HL-60/S4 treated with retinoic acid at 250 ng/mL for 4 days and 3 days (cell line): Measurements from ENCODE around the gene C1RL.

Source experiments
- in situ Hi-C: fragments of 300-500 bp; cut with MboI; formaldehyde crosslinking; loops from 2 replicates; pipeline ENCODE4 v1.7.0; 2022; ENCODE audit warnings: low sequenced_read_pairs

The C1RL gene

GRCh38 chr12:7137908-7138307 is 28.9 kb upstream of the C1RL start:
- in situ Hi-C loops: no loop called here

- in situ Hi-C loops: no loop called here
These were observed 27.7 kb upstream of the C1RL start for GRCh38 chr12:7136676-7137075.

- in situ Hi-C loops: no loop called here
These were observed 27.1 kb upstream of the C1RL start for GRCh38 chr12:7136071-7136470.

GRCh38 chr12:7134396-7135166 is 25.6 kb upstream of the C1RL start:
- in situ Hi-C loops: no loop called here

- in situ Hi-C loops: no loop called here
These were observed 22.5 kb upstream of the C1RL start for GRCh38 chr12:7131502-7131866.

GRCh38 chr12:7130701-7131501 is 21.9 kb upstream of the C1RL start:
- in situ Hi-C loops: no loop called here

- in situ Hi-C loops: no loop called here
These were observed 21.1 kb upstream of the C1RL start, which contains the start of gene CLSTN3 for GRCh38 chr12:7129872-7130691. Gene CLSTN3 (plus strand): TSS chr12:7130371. CDS start chr12:7130649, 278 bp downstream.

GRCh38 chr12:7129287-7129871 is 20.4 kb upstream of the C1RL start:
- in situ Hi-C loops: no loop called here

- in situ Hi-C loops: no loop called here
These were observed 19.8 kb upstream of the C1RL start, which contains the start of gene RBP5 for GRCh38 chr12:7128681-7129286. Gene RBP5 (minus strand): TSS chr12:7128889. CDS start chr12:7128775, 114 bp downstream.

- in situ Hi-C loops: no loop called here
These were observed 19.1 kb upstream of the C1RL start for GRCh38 chr12:7127916-7128626.

GRCh38 chr12:7125632-7126227 is 16.7 kb upstream of the C1RL start:
- in situ Hi-C loops: no loop called here

GRCh38 chr12:7123806-7124522 is 14.9 kb upstream of the C1RL start:
- in situ Hi-C loops: no loop called here

GRCh38 chr12:7122811-7123769 is 14.1 kb upstream of the C1RL start:
- in situ Hi-C loops: no loop called here

- in situ Hi-C loops: no loop called here
These were observed 12.3 kb upstream of the C1RL start for GRCh38 chr12:7121324-7121723.

GRCh38 chr12:7120166-7120565 is 11.2 kb upstream of the C1RL start:
- in situ Hi-C loops: no loop called here

- in situ Hi-C loops: no loop called here
These were observed 9.9 kb upstream of the C1RL start for GRCh38 chr12:7118881-7119280.

- in situ Hi-C loops: no loop called here
These were observed 8.7 kb upstream of the C1RL start for GRCh38 chr12:7117670-7118069.

- in situ Hi-C loops: no loop called here
These were observed 7.9 kb upstream of the C1RL start for GRCh38 chr12:7116916-7117315.
